ENCODE measurements around the gene SMIM10L2A. TPM values are rescaled to one million over a fixed set of nuclear protein-coding genes. Genes with fewer than 3 reads are reported as not detected.

The SMIM10L2A gene
- total and polyA plus RNA-seq, 10 of the 15 experiments (the other 5 are each of a cell fraction or from before 2014, with no cell fraction given) = 0.02 to 0.05 (median 0.03) TPM; not detected in 7

- CTCF ChIA-PET = no interaction called here
- 48% methylated on average over 6 of the region's 6 CpGs for whole genome bisulfite sequencing (ENCODE audit: insufficient coverage, insufficient replicate concordance, low lambda C conversion rate, missing lambda C conversion rate)
These were observed 26.7 kb upstream of the SMIM10L2A start for GRCh38 chrX:135395064-135395463.

GRCh38 chrX:135396109-135396508 lies 25.6 kb upstream of the SMIM10L2A start:
- Histone ChIP-seq H3K27me3 (replicated peaks in 1 of 2; ENCODE audit: control insufficient read depth in 2 of 2, insufficient read depth in 2 of 2, low read length in 1 of 2) (no peaks in the 10 kb centered on the region), H4K20me1 (ENCODE audit: control insufficient read depth, insufficient read depth) (no peaks in the 10 kb centered on the region), H3K36me3 (ENCODE audit: control insufficient read depth in 2 of 2, insufficient read depth in 2 of 2, low read length in 1 of 2) (no peaks in the 10 kb centered on the region), H3K4me1 (ENCODE audit: control insufficient read depth, insufficient read depth, low read length) (no peaks in the 10 kb centered on the region), H3K4me3 (no peak overlapping the region), H3K27ac (ENCODE audit: control insufficient read depth, insufficient read depth) (no peak overlapping the region), H3K4me2 (ENCODE audit: control insufficient read depth, insufficient read depth) (no peak overlapping the region), H3K9me3 (replicated peaks; ENCODE audit: control insufficient read depth, insufficient read depth, low read length) (no peaks in the 10 kb centered on the region), H2AFZ (ENCODE audit: control insufficient read depth, low read depth, low read length) (no peak overlapping the region), H3K9ac (ENCODE audit: control insufficient read depth, insufficient read depth, low read length) (no peak overlapping the region), H3K79me2 (ENCODE audit: control insufficient read depth, insufficient read depth, low read length) (no peaks in the 10 kb centered on the region)
- DNase-seq (ENCODE audit: low read depth, low spot score) (no peak), FAIRE-seq (no peak), ATAC-seq (no peak)
- intact Hi-C loops (cut with micrococcal nuclease; ENCODE audit: unreplicated experiment) = no loop called here
- 16% methylated on average over 4 of the region's 4 CpGs for WGBS (ENCODE audit: insufficient coverage, insufficient replicate concordance, low lambda C conversion rate, missing lambda C conversion rate)
- in situ Hi-C loops (cut with MboI) = no loop called here
- ChIA-PET CTCF (no interaction called here), POLR2A (no interaction called here), SMC1A (ENCODE audit: uncharacterized antibody, unreplicated experiment) (interaction anchor here (0.7 kb wide), 1 partner anchor 16 kb away, joined by 3 read pairs; no protein-coding TSS in a partner anchor), RAD21 (ENCODE audit: unreplicated experiment) (no interaction called here)
- BruUV-seq (replicated peaks) = no TSS peak
- TF ChIP-seq POLR2AphosphoS2 (IDR thresholded peaks at IDR 0.05; ENCODE audit: low read depth, low read length) (no peak), KAT2A (conservative IDR thresholded peaks at IDR 0.05; ENCODE audit: control insufficient read depth, low read depth, low read length) (no peak), CHD2 (IDR thresholded peaks at IDR 0.05; ENCODE audit: borderline replicate concordance, low read depth, low read length) (no peak), ETV6 (conservative IDR thresholded peaks at IDR 0.05 in 1 of 2, IDR thresholded peaks at IDR 0.05 in 1 of 2; ENCODE audit: borderline replicate concordance in 1 of 2, low read depth in 1 of 2) (no peak), MYC (IDR thresholded peaks at IDR 0.05; ENCODE audit: insufficient read depth, insufficient read length, insufficient replicate concordance, low read length, severe bottlenecking) (no peak), CUX1 (IDR thresholded peaks at IDR 0.05; ENCODE audit: insufficient replicate concordance, low read depth, low read length) (no peak), JUNB (IDR thresholded peaks at IDR 0.05) (no peak)

More at GRCh38 chrX:135395064-135395463, 26.7 kb upstream of the SMIM10L2A start:
- ATAC-seq (no peak), FAIRE-seq (no peak), DNase-seq (ENCODE audit: low read depth, low spot score) (no peak)
- H3K4me1 ChIP-seq (ENCODE audit: control insufficient read depth, insufficient read depth, low read length) = no peaks in the 10 kb centered on the region
- SMC1A ChIA-PET (ENCODE audit: uncharacterized antibody, unreplicated experiment) = no interaction called here
- POLR2A ChIA-PET = no interaction called here
- no peak overlapping the region for H2AFZ ChIP-seq (ENCODE audit: control insufficient read depth, low read depth, low read length)
- intact Hi-C loops (cut with micrococcal nuclease; ENCODE audit: unreplicated experiment) = no loop called here
- H3K9ac ChIP-seq (ENCODE audit: control insufficient read depth, insufficient read depth, low read length) = no peak overlapping the region
- no peak overlapping the region for H3K4me2 ChIP-seq (ENCODE audit: control insufficient read depth, insufficient read depth)
- H4K20me1 ChIP-seq (ENCODE audit: control insufficient read depth, insufficient read depth) = no peaks in the 10 kb centered on the region
- TF ChIP-seq MXI1 (IDR thresholded peaks at IDR 0.05; ENCODE audit: low read depth, low read length) (no peak), EP300 (IDR thresholded peaks at IDR 0.05; ENCODE audit: borderline replicate concordance in 1 of 2, control insufficient read depth in 1 of 2, low read depth in 2 of 2, low read length in 2 of 2) (no peak), POLR2AphosphoS2 (IDR thresholded peaks at IDR 0.05; ENCODE audit: low read depth, low read length) (no peak), RB1 (IDR thresholded peaks at IDR 0.05; ENCODE audit: borderline replicate concordance) (no peak), PAX5 (IDR thresholded peaks at IDR 0.05; ENCODE audit: borderline replicate concordance, low read depth, low read length) (no peak), STAT3 (IDR thresholded peaks at IDR 0.05; ENCODE audit: low read depth, low read length) (no peak), NR2F1 (conservative IDR thresholded peaks at IDR 0.05) (no peak), POU2F2 (IDR thresholded peaks at IDR 0.05; ENCODE audit: borderline replicate concordance, low read depth, low read length) (no peak), DPF2 (IDR thresholded peaks at IDR 0.05) (no peak)
- RAD21 ChIA-PET (ENCODE audit: unreplicated experiment) = no interaction called here
- H3K27me3 ChIP-seq (replicated peaks in 1 of 2; ENCODE audit: control insufficient read depth in 2 of 2, insufficient read depth in 2 of 2, low read length in 1 of 2) = no peaks in the 10 kb centered on the region
- BruUV-seq (replicated peaks) = no TSS peak
- in situ Hi-C loops (cut with MboI) = no loop called here
- no peaks in the 10 kb centered on the region for H3K36me3 ChIP-seq (ENCODE audit: control insufficient read depth in 2 of 2, insufficient read depth in 2 of 2, low read length in 1 of 2)
- H3K27ac ChIP-seq (ENCODE audit: control insufficient read depth, insufficient read depth) = no peak overlapping the region
- no peak overlapping the region for H3K4me3 ChIP-seq
- H3K79me2 ChIP-seq (ENCODE audit: control insufficient read depth, insufficient read depth, low read length) = no peaks in the 10 kb centered on the region
- no peaks in the 10 kb centered on the region for H3K9me3 ChIP-seq (replicated peaks; ENCODE audit: control insufficient read depth, insufficient read depth, low read length)
